ENCODE data around the gene DGCR8.

Gene DGCR8

DNA sequence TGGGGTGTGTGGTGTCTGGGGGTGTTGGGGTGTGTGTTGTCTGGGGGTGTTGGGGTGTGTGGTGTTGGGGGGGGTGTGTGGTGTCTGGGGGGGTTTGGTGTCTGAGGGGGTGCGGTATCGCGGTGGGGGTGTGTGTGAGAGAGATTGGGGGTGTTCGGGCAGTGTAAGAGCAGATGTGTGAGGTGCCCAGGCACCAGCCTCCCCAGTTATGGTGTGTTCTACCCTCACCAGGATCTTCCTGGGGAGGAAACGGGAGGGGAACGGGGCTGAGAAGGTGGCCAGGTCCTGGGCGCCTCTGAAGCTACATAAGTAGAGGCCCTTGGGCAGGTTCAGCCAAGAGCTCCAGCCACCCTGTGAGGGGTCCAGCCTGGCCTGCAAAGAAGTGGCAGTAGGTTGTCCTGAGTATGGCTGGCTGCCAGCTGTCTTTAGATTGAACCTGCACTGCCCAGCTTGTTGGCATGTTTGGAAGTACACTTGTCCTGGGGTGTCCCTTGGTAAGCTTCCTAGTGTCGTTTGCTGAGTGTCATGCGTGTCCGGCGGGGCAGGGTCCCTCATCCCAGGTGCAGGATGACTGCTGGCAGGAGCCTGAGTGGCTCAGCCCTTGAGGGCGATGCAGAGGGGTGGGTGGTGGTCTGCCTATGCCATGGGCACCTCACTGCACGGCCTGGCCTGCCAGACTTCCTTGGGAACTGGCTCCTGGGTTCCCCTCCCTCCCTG lies 43.5 kb downstream of the DGCR8 start:
- in situ Hi-C loops (cut with MboI; ENCODE audit: low sequenced_read_pairs) = no loop called here

DNA sequence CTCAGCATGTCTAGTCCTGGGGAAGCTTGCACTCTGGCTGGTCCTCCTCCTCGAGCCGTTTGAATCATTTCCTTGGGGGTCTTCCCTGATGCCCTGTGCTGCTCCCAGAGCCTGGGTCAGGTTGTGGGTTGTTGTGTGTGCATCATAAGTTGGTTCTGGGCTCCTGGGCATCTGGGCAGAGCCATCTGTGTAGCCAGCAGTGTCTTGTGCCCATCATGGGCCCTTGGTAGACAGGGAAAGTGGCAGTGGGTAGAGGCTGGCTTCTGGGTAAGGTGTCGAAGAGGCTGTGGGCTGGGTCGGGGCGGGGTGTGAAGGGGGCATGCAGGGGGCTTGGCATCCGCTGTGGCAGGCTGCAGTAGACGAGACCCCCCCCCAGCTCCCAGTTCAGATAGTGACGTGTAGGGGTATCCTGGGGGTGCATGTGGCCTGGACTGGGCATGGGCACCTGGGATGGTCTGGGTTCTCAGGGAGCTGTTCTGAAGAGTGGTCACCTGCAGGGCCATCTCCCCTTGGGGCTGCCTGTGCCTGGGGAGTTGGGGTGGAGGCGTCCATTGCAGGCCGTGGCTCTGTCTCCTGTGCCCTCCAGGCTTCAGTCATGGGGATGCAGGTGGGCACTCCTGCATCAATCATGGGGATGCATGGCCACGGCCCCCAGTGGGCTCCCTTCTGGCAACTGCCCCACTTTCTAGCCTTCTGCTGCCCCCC lies 44.2 kb downstream of the DGCR8 start:
- in situ Hi-C loops (cut with MboI; ENCODE audit: low sequenced_read_pairs) = no loop called here

DNA sequence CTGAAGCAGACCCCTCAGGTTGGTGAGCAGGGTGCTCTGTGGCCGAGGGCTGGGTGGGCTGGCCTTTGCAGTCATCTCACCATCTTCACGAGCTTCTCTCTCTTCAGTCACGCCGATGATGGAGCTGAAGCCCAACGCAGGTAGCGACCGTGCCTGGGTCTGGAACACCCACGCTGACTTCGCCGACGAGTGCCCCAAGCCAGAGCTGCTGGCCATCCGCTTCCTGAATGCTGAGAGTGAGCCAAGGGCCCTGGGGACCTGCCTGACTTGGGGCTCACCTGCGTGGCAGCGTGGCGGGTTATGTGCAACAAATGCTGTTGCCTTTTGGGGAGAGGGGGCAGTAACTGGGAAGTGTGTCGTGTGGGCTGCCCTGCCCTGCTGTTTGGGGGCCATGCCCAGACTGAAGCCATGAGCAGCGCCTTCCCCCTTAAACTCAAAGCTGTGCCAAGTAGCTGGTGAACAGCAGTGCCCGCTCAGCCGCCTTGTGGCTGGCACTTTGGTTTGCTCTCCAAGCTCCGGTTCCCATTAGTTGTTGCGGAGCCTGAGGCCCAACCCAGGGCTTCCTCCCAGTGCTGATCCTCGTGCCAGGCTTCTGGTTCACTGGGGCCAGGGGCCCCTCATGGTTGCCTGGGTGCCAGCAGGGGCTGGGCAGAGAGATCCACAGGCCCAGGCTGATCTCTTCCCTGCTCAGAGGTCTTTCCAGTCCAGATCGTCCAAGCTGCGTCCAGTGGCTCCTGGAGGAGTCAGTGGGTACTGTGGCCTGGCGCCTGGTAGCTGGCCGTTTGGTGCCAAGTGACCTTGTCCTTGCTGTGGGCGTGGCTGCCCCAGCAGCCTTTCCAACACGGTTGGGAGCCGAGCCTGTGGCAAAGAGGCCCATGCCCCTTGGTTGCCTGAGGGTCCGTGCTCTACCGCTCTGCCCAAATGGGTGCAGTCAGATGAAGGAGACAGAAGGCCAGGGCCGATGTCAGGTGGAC lies 45.4 kb downstream of the DGCR8 start:
- in situ Hi-C loops (cut with MboI; ENCODE audit: low sequenced_read_pairs) = no loop called here

DNA sequence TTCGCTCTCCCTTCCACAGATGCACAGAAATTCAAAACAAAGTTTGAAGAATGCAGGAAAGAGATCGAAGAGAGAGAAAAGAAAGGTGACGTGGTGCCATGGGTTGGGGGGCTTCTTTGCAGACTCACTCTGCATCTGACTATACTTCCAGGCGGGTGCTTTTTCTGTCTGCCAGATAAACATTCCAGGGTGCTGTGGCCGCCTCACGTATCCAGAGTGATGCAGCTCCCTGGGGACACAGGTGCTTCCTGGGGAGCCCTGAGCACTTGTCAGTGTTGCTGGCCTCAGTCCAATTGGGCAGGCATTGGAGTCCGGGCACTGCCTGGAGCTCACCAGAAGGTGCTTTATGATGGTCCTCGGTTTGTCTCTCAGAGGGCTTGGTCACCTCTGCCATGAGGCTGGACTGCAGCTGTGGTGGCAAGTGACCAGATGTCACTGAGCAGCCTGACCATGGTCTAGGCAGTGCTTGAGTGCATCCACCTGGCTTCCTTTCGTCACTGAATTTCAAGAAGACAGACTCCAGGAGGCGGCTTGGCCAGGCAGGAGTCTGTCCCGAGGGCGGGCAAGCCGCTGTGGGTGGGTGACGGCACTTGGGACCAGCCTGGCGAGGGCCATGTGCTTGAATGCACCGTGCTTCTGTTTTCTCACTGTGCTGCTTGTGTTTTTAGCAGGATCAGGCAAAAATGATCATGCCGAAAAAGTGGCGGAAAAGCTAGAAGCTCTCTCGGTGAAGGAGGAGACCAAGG lies 46.4 kb downstream of the DGCR8 start:
- in situ Hi-C loops (cut with MboI; ENCODE audit: low sequenced_read_pairs) = no loop called here

DNA sequence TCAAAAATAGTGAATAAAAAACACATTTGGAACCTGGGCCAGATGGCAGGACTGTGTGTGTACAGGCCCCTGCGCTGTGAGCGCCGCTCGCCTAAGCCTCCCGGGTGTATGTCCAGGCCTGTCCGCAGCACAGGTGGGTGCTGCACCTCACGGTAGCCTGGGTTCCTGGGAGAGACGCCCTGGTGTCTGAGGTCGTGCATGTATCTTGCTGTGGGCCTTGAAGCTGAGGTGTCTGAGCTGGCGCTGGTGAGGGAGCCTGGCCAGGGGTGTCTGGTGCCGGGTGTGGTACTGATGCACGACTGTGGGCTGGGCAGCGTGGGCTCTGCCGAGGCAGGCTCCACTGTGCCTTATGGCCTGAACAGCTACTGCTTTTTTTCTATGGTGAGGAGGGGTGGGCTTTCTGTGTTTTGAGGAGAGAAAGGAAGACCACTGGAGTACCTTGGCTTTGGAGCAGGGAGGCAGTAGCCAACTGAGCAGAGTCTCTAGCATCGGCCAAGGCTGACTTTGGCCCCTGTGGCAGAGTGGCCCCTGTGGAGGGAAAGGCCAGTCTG lies 47.4 kb downstream of the DGCR8 start:
- in situ Hi-C loops (cut with MboI; ENCODE audit: low sequenced_read_pairs) = no loop called here

DNA sequence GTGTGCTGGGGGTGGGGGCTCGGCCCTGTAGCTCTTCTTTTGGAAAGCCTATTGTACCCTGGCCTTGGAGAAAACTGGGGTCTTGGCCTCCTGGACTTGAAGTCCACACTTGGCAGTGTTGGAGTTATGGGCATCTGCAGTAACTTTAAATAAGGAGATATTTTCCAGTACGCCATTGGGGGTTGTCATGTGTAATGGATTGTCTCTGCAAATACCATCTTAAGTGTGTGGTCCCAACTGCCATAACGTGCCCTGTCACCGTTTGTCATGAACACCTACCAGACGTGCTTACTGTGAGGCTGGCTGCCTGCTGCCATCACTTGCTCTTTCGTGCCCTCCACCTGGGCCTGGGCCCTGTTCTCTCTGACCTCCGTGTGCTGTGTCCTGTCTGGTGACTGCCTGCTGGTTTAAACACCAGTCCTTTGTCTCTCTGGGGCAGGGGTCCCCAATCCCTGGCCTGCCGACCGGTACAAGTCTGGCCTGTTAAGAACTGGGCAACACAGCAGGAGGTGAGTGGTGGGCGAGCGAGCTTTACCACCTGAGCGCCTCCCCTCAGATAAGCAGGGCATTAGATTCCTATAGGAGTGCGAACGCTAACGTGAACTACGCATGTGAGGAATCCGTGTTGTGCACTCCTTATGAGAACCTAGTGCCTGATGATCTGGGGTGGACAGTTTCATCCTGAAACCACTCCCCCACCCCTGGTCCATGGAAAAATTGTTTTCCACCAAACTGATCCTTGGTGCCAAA lies 48.0 kb downstream of the DGCR8 start:
- in situ Hi-C loops (cut with MboI; ENCODE audit: low sequenced_read_pairs) = no loop called here

DNA sequence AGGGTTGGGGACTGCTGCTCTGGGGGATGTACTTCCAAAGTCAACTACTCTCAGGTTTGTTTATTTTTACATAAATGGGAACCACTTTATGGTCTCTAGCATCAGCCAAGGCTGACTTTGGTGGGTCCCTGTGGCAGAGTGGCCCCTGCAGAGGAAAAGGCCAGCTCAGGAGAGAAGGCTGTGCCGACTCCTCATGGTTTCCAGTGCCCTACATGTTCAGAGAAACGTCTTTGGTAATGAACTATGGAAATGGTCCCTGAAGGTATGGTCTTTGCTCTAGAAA lies 48.5 kb downstream of the DGCR8 start:
- in situ Hi-C loops (cut with MboI; ENCODE audit: low sequenced_read_pairs) = no loop called here

DNA sequence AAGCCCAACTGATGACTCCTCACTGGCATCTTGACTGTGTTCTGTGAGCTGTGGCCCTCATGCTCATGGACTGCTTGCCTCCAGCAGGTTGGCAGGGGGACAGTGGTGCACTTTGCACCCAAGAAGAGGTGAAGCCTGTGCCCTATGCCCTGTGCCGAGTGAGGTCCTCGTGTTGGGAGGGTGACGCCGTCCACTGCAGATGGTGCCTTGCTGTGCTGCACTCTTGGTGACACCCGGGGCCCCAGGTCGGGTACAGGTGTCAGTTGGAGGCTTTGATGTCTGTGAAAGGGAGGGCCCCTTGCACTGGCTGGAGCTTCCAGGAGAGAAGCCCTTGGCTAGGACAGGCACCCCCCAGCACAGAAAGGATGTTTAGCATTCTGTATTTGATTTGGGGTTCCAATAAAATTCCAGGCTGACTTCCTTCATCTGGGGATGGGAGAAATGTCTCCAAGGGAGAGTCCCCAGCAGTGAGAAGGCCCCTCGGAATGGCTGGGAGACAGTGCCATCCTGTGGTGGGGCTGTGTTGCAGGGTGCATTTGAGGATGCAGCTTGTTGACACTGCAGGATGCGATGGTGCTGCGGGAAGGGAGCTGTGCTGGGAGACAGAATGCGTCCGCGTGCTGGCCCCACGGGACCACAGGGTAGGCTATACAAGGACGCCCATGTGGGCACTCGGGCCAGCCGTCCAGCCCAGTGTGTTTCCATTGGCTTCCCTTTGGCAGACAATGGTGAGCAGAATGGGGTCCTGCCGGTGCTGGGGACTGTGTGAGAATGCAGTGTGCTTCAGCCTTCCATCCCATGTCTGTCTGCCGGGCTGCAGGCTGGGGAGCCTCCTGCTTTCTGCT lies 49.1 kb downstream of the DGCR8 start:
- in situ Hi-C loops (cut with MboI; ENCODE audit: low sequenced_read_pairs) = no loop called here

DNA sequence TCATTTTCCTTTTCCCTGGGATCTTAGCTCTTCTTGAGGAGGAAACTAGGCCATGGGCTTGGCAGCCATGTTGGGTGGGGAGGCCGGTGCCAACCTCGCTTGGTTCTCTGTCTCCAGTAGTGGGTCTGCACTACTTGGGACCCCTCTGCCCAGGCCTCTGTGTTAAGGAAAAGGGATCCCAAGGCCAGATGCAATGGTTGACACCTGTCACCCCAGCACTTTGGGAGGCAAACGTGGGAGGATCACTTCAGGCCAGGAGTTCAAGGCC lies 49.6 kb downstream of the DGCR8 start:
- in situ Hi-C loops (cut with MboI; ENCODE audit: low sequenced_read_pairs) = no loop called here

DNA sequence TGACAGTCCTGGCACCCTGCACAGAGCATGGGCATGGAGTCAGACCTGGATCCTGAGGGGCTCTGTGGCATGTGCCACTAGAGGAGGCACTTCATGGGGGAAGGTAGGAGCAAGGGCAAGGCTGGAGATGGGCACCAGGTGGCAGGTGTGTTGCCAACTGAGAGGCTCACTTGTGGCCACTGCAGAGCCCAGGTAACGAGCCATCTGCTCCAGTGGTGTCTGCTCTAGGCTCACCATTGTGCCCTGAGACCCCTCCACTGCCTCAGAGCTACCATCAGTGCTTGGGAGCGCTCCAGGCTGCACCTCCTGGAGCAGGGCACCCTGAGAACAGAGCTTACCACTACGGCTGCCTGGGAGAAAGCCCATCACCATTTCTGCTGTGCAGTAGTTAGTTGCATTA lies 50.3 kb downstream of the DGCR8 start:
- in situ Hi-C loops (cut with MboI; ENCODE audit: low sequenced_read_pairs) = no loop called here

DNA sequence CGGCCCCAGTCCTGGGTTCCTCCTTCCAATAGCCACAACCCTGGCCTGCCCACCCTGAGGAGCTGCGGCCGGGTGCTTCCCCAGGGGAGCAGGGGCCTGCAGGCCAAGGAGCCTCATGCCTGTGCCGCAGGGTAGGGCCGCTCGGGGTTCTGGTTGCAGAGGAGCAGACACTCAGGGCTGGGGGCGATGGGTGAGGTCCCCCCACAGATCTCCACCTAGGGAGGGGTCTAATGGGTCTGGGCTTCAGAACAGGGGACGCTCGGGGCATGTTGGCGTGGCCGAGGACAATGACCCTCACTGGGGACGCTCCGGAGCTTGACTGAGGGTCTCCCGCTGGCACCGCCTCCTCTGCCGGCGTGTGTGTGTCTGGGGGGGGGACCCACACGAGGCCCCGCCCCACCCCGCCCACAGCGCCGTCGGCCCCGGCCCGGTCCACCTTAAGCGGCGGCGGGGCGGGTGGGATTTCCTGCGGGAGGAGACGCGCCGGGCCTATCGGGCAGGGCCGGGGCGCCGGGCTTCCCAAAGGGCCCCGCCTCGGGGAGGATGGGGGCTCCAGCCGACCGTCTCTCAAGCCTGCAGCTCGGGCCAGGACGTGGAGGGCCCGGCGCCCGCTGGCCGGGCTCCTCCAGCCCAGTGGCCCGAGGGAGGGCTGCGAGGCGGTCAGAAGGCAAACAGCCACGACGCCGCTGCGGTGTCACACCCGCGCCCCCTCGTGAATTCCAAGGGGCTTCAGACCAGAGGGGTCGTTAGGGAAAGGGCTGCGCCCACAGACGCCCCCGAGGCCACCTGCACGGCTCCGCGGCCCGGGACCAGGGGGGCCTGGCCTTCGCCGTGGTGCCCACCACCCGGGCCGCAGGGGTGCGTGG lies 50.9 kb downstream of the DGCR8 start:
- in situ Hi-C loops (cut with MboI; ENCODE audit: low sequenced_read_pairs) = no loop called here

DNA sequence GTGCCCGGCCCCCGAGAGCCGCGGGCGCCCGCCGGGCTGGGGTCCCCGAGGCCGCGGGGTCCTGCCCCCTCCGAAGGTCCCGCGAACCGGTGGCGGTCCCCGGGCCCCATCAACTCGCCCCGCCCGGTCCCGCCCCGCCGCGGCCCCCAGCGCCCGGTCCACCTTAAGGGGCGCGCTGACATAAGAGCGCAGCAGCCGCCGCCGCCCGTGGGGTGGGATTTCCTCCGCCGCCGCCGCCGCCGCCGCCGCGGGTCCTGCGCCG lies 51.5 kb downstream of the DGCR8 start, which contains the start of gene ZDHHC8:
Gene ZDHHC8, plus strand, starts transcription at position 208 of the 262 bp plus-strand sequence. CDS start 144 bp downstream, outside the sequence.
- in situ Hi-C loops (cut with MboI; ENCODE audit: low sequenced_read_pairs) = no loop called here

DNA sequence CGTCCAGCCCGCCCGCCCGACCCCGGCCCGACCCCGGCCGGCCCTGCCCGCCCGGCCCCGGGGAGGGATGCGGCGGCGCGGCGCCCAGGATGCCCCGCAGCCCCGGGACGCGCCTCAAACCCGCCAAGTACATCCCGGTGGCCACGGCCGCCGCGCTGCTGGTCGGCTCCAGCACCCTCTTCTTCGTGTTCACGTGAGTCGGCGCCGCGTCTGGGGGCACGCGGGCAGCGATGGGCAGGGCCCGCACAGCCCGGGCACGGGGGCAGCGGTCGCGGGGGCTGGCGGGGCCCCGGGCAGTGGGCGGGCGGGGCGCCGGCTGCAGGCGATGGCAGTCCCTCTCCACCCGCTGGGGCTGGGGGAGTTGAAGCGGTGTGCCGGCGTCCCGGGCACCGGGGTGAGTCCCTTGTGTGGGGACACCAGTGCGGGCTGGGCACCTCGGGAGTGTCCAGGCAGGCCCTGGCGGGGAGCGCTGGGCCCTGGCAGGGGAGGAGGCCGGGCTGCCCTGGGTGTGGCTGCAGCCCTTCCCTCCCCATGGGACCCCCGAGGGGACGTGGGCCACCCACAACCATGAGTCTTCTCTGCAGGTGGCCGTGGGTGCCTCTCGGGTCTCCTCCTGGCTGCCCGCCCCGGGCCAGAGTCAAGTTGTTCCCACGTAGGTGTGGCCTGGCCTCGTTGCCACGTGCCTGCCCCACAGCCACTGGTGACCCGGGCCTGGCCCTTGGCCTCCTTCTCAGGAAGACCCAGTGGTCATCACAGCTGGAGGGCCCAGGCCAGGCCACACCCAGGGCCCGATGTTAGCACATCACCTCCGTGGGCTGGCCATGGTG lies 52.0 kb downstream of the DGCR8 start:
- in situ Hi-C loops (cut with MboI; ENCODE audit: low sequenced_read_pairs) = no loop called here

DNA sequence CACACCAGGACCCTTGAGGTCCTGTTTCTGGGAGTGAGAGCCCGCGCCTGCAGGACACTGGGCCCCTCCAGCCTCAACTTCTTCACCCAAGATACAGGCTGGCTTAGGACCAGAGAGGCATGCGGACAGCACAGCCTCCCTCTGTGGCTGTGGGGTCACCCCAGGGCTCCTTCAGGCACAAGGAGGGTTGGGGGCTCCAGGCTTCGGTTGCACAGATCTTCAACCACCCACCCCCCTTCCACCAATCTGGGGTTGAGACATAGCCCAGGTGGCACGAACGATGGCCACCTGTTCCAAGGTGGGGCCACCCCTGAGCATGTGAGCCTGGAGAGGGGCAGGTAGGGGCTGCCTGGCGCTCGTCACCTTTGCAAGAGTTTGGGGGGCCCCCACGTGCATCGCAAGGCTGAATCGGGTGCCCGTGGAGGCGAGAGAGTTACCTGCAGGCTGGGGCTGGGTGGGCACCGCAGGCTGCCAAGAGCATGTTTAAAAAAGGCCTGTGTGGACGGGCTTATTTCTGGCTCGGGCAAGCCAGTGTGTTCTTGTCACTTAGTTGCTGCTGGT lies 52.7 kb downstream of the DGCR8 start:
- in situ Hi-C loops (cut with MboI; ENCODE audit: low sequenced_read_pairs) = no loop called here

DNA sequence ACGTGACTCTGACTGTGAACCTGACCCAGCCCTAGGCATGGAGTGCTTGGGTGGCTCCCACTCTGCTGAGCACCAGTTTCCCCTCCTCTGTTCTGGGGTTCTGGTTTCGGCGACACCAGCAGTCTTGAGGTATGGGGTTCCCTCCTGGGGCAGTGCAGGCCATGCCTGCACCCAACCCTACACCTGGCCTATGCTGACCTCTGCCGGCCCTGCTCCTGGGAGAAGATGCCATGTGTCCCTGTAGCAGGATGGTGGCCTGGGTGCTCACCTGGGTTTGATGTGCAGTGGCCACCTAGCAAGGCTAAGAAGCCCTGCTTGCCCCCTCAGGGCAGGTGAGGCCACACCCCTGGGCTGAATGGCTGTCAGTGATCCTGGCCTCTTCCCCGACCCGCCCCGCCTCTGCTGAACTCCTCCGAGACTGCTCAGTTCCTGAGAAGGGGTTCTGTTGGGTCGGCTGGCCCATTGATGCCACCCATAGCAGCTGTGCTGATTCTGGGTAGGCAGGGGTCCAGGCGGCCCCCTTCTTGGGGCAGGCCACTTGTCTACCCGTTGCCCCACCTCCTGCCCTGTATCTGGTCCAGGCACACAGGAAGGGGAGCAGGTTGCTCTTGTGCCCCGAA lies 54.0 kb downstream of the DGCR8 start:
- in situ Hi-C loops (cut with MboI; ENCODE audit: low sequenced_read_pairs) = no loop called here

DNA sequence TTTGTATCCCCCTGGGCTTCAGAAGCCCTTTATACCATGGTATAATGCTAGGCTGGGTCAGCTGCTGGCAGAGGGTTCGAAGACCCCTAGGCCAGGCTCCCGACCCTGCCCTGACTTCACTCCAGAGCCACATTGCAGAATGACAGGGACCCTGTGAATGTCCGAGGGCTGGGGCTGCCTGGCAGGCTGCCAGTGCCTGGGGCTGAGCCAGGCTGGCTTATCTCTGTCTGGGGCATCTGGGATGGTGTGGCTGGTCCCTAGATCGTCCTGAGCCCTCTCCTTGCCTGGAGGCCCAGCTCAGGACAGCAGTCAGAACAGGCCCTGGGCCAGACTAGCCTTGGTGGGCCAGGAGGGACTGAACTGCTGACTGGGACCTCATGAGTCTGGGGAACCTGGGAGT lies 55.2 kb downstream of the DGCR8 start:
- in situ Hi-C loops (cut with MboI; ENCODE audit: low sequenced_read_pairs) = no loop called here

Measured in HL-60/S4 (cell line).